PFSK-1 (cell line): Measurements from ENCODE around the gene ZNF746.

ENCODE experiments used
- POLR2AphosphoS5 ChIP-seq: IDR thresholded peaks from 2 replicates; pipeline ENCODE4 v1.6.1; 2012; ENCODE audit warnings: low read depth, mild to moderate bottlenecking, control low read depth, low read length, moderate library complexity
- SIN3A ChIP-seq: IDR thresholded peaks from 2 replicates; pipeline ENCODE4 v1.6.1; 2012; ENCODE audit warnings: mild to moderate bottlenecking, low read length, moderate library complexity, borderline replicate concordance; ENCODE audit not compliant: insufficient read depth
- TAF1 ChIP-seq: IDR thresholded peaks from 2 replicates; pipeline ENCODE4 v1.6.1; 2012; ENCODE audit warnings: low read length, control low read depth, borderline replicate concordance; ENCODE audit not compliant: insufficient read depth
- TF ChIP-seq, protein P1 (sequence below), 2 experiments: IDR thresholded peaks; 2 replicates each; pipeline versions ENCODE4 v1.6.1 to v1.8.0; 2011 to 2012; ENCODE audit warnings: low read depth in 2 of 2, low read length in 2 of 2, control low read depth in 1 of 2, inconsistent platforms in 1 of 2, mild to moderate bottlenecking in 1 of 2, moderate library complexity in 1 of 2; ENCODE audit not compliant: insufficient read depth in 1 of 2

DNA sequence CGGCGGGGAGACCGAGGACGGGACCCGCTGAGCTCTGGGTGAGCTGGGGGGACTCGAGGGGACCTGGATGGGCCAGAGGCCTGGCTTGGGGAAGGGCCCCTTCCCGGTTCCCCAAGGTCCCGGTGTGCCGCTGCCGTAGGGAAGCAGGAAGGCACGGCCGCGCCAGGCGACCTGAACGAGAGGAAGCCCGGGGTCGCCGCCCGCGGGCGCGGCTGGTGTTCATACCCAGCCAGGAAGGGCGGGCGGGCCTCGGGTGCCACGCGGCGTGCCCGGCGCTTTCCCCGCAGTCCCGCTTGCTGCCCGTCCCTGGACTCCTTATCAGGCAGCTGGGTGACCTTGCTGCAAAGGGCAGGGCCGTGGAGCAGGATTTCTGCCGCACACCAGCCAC is 74.7 kb downstream of the ZNF746 start:
- TF ChIP-seq, protein P1, sequence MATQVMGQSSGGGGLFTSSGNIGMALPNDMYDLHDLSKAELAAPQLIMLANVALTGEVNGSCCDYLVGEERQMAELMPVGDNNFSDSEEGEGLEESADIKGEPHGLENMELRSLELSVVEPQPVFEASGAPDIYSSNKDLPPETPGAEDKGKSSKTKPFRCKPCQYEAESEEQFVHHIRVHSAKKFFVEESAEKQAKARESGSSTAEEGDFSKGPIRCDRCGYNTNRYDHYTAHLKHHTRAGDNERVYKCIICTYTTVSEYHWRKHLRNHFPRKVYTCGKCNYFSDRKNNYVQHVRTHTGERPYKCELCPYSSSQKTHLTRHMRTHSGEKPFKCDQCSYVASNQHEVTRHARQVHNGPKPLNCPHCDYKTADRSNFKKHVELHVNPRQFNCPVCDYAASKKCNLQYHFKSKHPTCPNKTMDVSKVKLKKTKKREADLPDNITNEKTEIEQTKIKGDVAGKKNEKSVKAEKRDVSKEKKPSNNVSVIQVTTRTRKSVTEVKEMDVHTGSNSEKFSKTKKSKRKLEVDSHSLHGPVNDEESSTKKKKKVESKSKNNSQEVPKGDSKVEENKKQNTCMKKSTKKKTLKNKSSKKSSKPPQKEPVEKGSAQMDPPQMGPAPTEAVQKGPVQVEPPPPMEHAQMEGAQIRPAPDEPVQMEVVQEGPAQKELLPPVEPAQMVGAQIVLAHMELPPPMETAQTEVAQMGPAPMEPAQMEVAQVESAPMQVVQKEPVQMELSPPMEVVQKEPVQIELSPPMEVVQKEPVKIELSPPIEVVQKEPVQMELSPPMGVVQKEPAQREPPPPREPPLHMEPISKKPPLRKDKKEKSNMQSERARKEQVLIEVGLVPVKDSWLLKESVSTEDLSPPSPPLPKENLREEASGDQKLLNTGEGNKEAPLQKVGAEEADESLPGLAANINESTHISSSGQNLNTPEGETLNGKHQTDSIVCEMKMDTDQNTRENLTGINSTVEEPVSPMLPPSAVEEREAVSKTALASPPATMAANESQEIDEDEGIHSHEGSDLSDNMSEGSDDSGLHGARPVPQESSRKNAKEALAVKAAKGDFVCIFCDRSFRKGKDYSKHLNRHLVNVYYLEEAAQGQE (IDR thresholded peaks at IDR 0.05; ENCODE audit: insufficient read depth in 1 of 2, low read depth in 2 of 2, low read length in 2 of 2) = no peak
- no peak for TF ChIP-seq POLR2AphosphoS5
- TF ChIP-seq TAF1 = no peak
- no peak for TF ChIP-seq SIN3A
